H1 (cell line): ENCODE measurements around the gene CCDC18. TPM values are rescaled to one million over a fixed set of nuclear protein-coding genes. Genes with fewer than 3 reads are reported as not detected.

Experiments used
- CTCF ChIA-PET: fragments of 300-600 bp; sonication (Branson Sonifier 250); formaldehyde crosslinking; loops from one replicate; lab custom pipeline; 2021; ENCODE audit not compliant: partially characterized antibody; lab: Charles Lee
- POLR2A ChIA-PET: fragments of 300-600 bp; sonication (Branson Sonifier 250); formaldehyde crosslinking; loops from one replicate; lab custom pipeline; 2021; ENCODE audit warnings: inconsistent platforms; ENCODE audit not compliant: partially characterized antibody; lab: Charles Lee
- DNase-seq, 2 experiments: peaks; one replicate each; pipeline versions ENCODE4 v3.0.0 to v3.0.0-alpha.2; 2010 to 2022; ENCODE audit warnings: low spot score in 2 of 2, low read depth in 1 of 2, mixed read lengths in 1 of 2
- FAIRE-seq: peaks from 2 replicates; lab custom pipeline; 2011; peaks lifted over from hg19 to GRCh38; lab: Jason Lieb, UNC
- H2AFZ ChIP-seq: 2 replicates; pipeline ENCODE4 v1.8.1; 2012; ENCODE audit warnings: low read length, inconsistent platforms
- H2AK5ac ChIP-seq: 2 replicates; pipeline ENCODE4 v1.6.1; 2013; ENCODE audit warnings: low read depth, low read length
- H2BK120ac ChIP-seq: replicated peaks from 2 replicates; pipeline ENCODE3; 2013; ENCODE audit warnings: low read depth, low read length, inconsistent platforms
- H2BK12ac ChIP-seq: 2 replicates; pipeline ENCODE4 v1.6.1; 2013; ENCODE audit warnings: low read depth, low read length
- H2BK15ac ChIP-seq: 2 replicates; pipeline ENCODE4 v1.6.1; 2013; ENCODE audit warnings: low read length
- H2BK20ac ChIP-seq: 2 replicates; pipeline ENCODE4 v1.6.1; 2013; ENCODE audit warnings: low read length
- H2BK5ac ChIP-seq: 2 replicates; pipeline ENCODE4 v1.6.1; 2013; ENCODE audit warnings: low read depth, low read length
- H3K14ac ChIP-seq: 2 replicates; pipeline ENCODE4 v1.6.1; 2013; ENCODE audit warnings: inconsistent platforms; ENCODE audit not compliant: insufficient read length
- H3K18ac ChIP-seq: 2 replicates; pipeline ENCODE4 v1.6.1; 2013; ENCODE audit warnings: low read length; ENCODE audit errors: extremely low read depth
- H3K23ac ChIP-seq: 2 replicates; pipeline ENCODE4 v1.6.1; 2013; ENCODE audit warnings: inconsistent platforms; ENCODE audit not compliant: insufficient read length
- H3K23me2 ChIP-seq: 2 replicates; pipeline ENCODE4 v1.6.1; 2013; ENCODE audit warnings: low read depth, low read length
- H3K27ac ChIP-seq: 2 replicates; pipeline ENCODE4 v1.6.1; 2011; ENCODE audit warnings: low read depth, low read length, inconsistent platforms
- H3K27me3 ChIP-seq, 4 experiments: replicated peaks in 1 of 4; 1 replicate in 1 of 4; 2 replicates in 3 of 4; pipeline versions ENCODE4 v1.6.1 to v1.8.1; 2011 to 2013; ENCODE audit warnings: low read length in 3 of 4, mild to moderate bottlenecking in 3 of 4, inconsistent platforms in 2 of 4, mixed read lengths in 2 of 4, moderate library complexity in 1 of 4; ENCODE audit not compliant: control insufficient read depth in 3 of 4, insufficient read depth in 3 of 4; ENCODE audit errors: extremely low read depth in 1 of 4
- H3K36me3 ChIP-seq, 4 experiments: 2 replicates each; pipeline versions ENCODE4 v1.6.1 to v1.8.1; 2011 to 2013; ENCODE audit warnings: mild to moderate bottlenecking in 4 of 4, low read length in 3 of 4, moderate library complexity in 2 of 4, control low read depth in 1 of 4, inconsistent platforms in 1 of 4; ENCODE audit not compliant: insufficient read depth in 4 of 4, control insufficient read depth in 2 of 4
- H3K4ac ChIP-seq: replicated peaks from 2 replicates; pipeline ENCODE3; 2013; ENCODE audit warnings: low read length, low read depth, mixed read lengths, inconsistent platforms; ENCODE audit not compliant: insufficient read length
- H3K4me1 ChIP-seq, 4 experiments: replicated peaks in 1 of 4; 1 replicate in 1 of 4; 2 replicates in 3 of 4; pipeline versions ENCODE4 v1.6.1 to v1.8.1; 2011 to 2013; ENCODE audit warnings: low read length in 3 of 4, inconsistent platforms in 2 of 4, mixed read lengths in 1 of 4; ENCODE audit not compliant: insufficient read depth in 4 of 4, control insufficient read depth in 3 of 4
- H3K4me2 ChIP-seq, 2 experiments: 2 replicates each; pipeline versions ENCODE4 v1.6.1 to v1.8.1; 2011 to 2013; ENCODE audit warnings: low read depth in 2 of 2, low read length in 2 of 2, control low read depth in 1 of 2, inconsistent platforms in 1 of 2, mild to moderate bottlenecking in 1 of 2; ENCODE audit not compliant: insufficient read depth in 1 of 2
- H3K4me3 ChIP-seq, 4 experiments: fragments of 200-600, 300-600 bp in 1 of 4; sonication (generic), shearing (Covaris generic), sonication (Bioruptor Twin) in 1 of 4; 2 replicates each; pipeline versions ENCODE4 v1.5.1 to v1.8.1; 2011 to 2016; ENCODE audit warnings: low read length in 4 of 4, low read depth in 3 of 4, control low read depth in 2 of 4, inconsistent platforms in 2 of 4, mild to moderate bottlenecking in 2 of 4, mixed read lengths in 1 of 4, moderate library complexity in 1 of 4; ENCODE audit not compliant: insufficient read depth in 2 of 4; ENCODE audit errors: extremely low read depth in 1 of 4
- H3K56ac ChIP-seq: replicated peaks from 2 replicates; pipeline ENCODE3; 2013; ENCODE audit warnings: low read depth, mild to moderate bottlenecking, mixed read lengths, low read length, inconsistent platforms; ENCODE audit not compliant: insufficient read length
- H3K79me1 ChIP-seq: 2 replicates; pipeline ENCODE4 v1.6.1; 2013; ENCODE audit warnings: low read depth, low read length, control low read depth
- H3K79me2 ChIP-seq, 2 experiments: 2 replicates each; pipeline versions ENCODE4 v1.6.1 to v1.8.1; 2012 to 2013; ENCODE audit warnings: low read length in 2 of 2, mild to moderate bottlenecking in 2 of 2, inconsistent platforms in 1 of 2; ENCODE audit not compliant: insufficient read depth in 2 of 2, control insufficient read depth in 1 of 2
- H3K9ac ChIP-seq, 4 experiments: replicated peaks in 1 of 4; 1 replicate in 1 of 4; 2 replicates in 3 of 4; pipeline versions ENCODE4 v1.6.1 to v1.8.1; 2011 to 2013; ENCODE audit warnings: low read depth in 3 of 4, low read length in 3 of 4, control low read depth in 2 of 4, mild to moderate bottlenecking in 2 of 4, moderate library complexity in 2 of 4, inconsistent platforms in 1 of 4; ENCODE audit errors: extremely low read depth in 1 of 4
- H3K9me3 ChIP-seq, 2 experiments: 2 replicates each; pipeline versions ENCODE4 v1.6.1 to v1.8.1; 2012 to 2013; ENCODE audit warnings: mild to moderate bottlenecking in 2 of 2, moderate library complexity in 2 of 2, control low read depth in 1 of 2, inconsistent platforms in 1 of 2, low read depth in 1 of 2, low read length in 1 of 2, mixed read lengths in 1 of 2; ENCODE audit not compliant: insufficient read depth in 2 of 2
- H4K20me1 ChIP-seq, 2 experiments: replicated peaks in 1 of 2; 2 replicates each; pipeline versions ENCODE3 to v1.8.1; 2011 to 2013; ENCODE audit warnings: inconsistent platforms in 2 of 2, low read length in 2 of 2, mild to moderate bottlenecking in 1 of 2; ENCODE audit not compliant: insufficient read depth in 2 of 2, control insufficient read depth in 1 of 2
- H4K5ac ChIP-seq: 2 replicates; pipeline ENCODE4 v1.6.1; 2013; ENCODE audit warnings: low read length, low read depth, mixed read lengths, inconsistent platforms; ENCODE audit not compliant: insufficient read length
- H4K8ac ChIP-seq: 2 replicates; pipeline ENCODE4 v1.8.0; 2013; ENCODE audit warnings: mild to moderate bottlenecking, moderate library complexity, low read length, inconsistent platforms; ENCODE audit not compliant: insufficient read depth; ENCODE audit errors: extremely low read depth
- H4K91ac ChIP-seq: replicated peaks from 2 replicates; pipeline ENCODE3; 2013; ENCODE audit warnings: low read length, mixed read lengths, inconsistent platforms; ENCODE audit not compliant: insufficient read length
- BRCA1 ChIP-seq: IDR thresholded peaks from 2 replicates; pipeline ENCODE4 v1.6.1; 2012; ENCODE audit warnings: low read depth, low read length, improper control_type of control experiment
- EGR1 ChIP-seq: IDR thresholded peaks from 2 replicates; pipeline ENCODE4 v1.6.1; 2011; ENCODE audit warnings: low read depth, low read length, borderline replicate concordance
- PHF8 ChIP-seq: fragments of 200-600 bp; sonication (generic); conservative IDR thresholded peaks from 2 replicates; pipeline ENCODE4 v1.7.1; 2012; ENCODE audit warnings: low read depth, mild to moderate bottlenecking, inconsistent platforms, low read length, moderate library complexity
- TCF12 ChIP-seq: IDR thresholded peaks from 2 replicates; pipeline ENCODE4 v1.6.1; 2011; ENCODE audit warnings: low read depth, mild to moderate bottlenecking, low read length
- WGBS, 2 experiments: shearing (Covaris generic) in 1 of 2; methylation state at CpG; one replicate each; pipeline versions ENCODE4 v1.1.6 to v1.1.7; 2013 to 2015; ENCODE audit warnings: low lambda C conversion rate in 2 of 2, mixed read lengths in 2 of 2, inconsistent platforms in 1 of 2, low coverage in 1 of 2, missing lambda C conversion rate in 1 of 2; ENCODE audit not compliant: insufficient replicate concordance in 2 of 2, insufficient coverage in 1 of 2, insufficient read length in 1 of 2; ENCODE audit errors: extremely low coverage in 1 of 2, missing lambda C conversion rate in 1 of 2; 5-methylcytosine and 5-hydroxymethylcytosine counted together
- polyA plus RNA-seq, 7 experiments: library from polyadenylated mRNA; depleted of rRNA in 3 of 7; stranded (reverse) in 5 of 7; unstranded in 2 of 7; fragments of >200 nt in 5 of 7; fragments of 200-250 nt in 2 of 7; gene quantifications; 1 replicate in 5 of 7; 2 replicates in 1 of 7; 4 replicates in 1 of 7; pipeline versions ENCODE4 v1.2.1 to v1.2.3, GENCODE V29; 2011 to 2013; ENCODE audit warnings: missing spikeins in 2 of 7, mixed read lengths in 2 of 7
- total RNA-seq: library from RNA; stranded (reverse); fragmentation: NEBNext Ultra II Directional; extraction: Animal tissue kit (Norgen Biotek cat#: 25700); gene quantifications from 2 replicates; pipeline ENCODE4 v1.2.1, GENCODE V29; 2021

CCDC18 gene
- total and polyA plus RNA-seq, 2 of the 8 experiments (the other 6 are each of a cell fraction or from before 2014, with no cell fraction given) = 3.0 to 21.2 TPM

DNA sequence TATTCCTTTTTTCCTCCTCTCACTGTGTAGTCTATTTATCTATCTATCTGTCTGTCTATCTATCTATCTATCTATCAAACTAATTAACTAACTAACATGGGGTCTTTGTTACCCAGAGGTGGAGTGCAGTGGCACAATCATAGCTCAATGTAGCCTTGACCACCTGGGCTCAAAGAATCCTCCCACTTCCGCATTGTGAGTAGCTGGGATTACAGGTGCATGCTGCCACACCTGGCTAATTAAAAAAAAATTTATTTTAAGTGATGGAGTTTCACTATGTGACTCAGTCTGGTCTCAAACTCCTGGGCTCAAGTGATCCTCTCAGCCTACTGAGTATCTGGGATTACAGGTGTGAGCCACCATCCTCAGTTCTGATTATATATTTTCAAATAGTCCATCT, 71.4 kb downstream of the CCDC18 start:
- H3K9ac ChIP-seq = no peak overlapping the region
- no peak overlapping the region for H2BK12ac ChIP-seq
- FAIRE-seq (no peak), DNase-seq (no peak)
- WGBS, 2 experiments = 89% methylated on average over 1 of the region's 1 CpG; no CpG with 5 or more reads in 1 of the 2 experiments
- no peak overlapping the region for H2BK5ac ChIP-seq
- no peak overlapping the region for H4K8ac ChIP-seq
- no peak overlapping the region for H2BK20ac ChIP-seq
- no peak overlapping the region for H4K5ac ChIP-seq
- H2AFZ ChIP-seq = no peak overlapping the region
- H3K79me2 ChIP-seq = no peaks in the 10 kb centered on the region; a peak in 1 of 4 replicates
- H4K20me1 ChIP-seq = no peaks in the 10 kb centered on the region
- POLR2A ChIA-PET = no interaction called here
- no peak overlapping the region for H3K27ac ChIP-seq
- no peak overlapping the region for H2BK120ac ChIP-seq
- H3K9me3 ChIP-seq = no peaks in the 10 kb centered on the region
- H3K23ac ChIP-seq = no peak overlapping the region
- H3K4me2 ChIP-seq = no peak overlapping the region
- H3K4me1 ChIP-seq = no peaks in the 10 kb centered on the region
- CTCF ChIA-PET = interaction anchor here (0.7 kb wide), 1 partner anchor 53 kb away, joined by 4 read pairs; no protein-coding TSS in a partner anchor
- no peak overlapping the region for H3K4ac ChIP-seq
- no peak overlapping the region for H3K56ac ChIP-seq
- H3K23me2 ChIP-seq = no peaks in the 10 kb centered on the region
- H3K36me3 ChIP-seq = no peaks in the 10 kb centered on the region; a peak in 1 of 8 replicates
- no peaks in the 10 kb centered on the region for H3K79me1 ChIP-seq
- no peak overlapping the region for H3K14ac ChIP-seq
- no peak overlapping the region for H3K4me3 ChIP-seq
- H3K27me3 ChIP-seq = no peaks in the 10 kb centered on the region
- no peak overlapping the region for H3K18ac ChIP-seq
- no peak overlapping the region for H2AK5ac ChIP-seq
- H2BK15ac ChIP-seq = no peak overlapping the region
- no peak overlapping the region for H4K91ac ChIP-seq
- no peak for TF ChIP-seq BRCA1
- no peak for TF ChIP-seq EGR1
- TF ChIP-seq TCF12 = no peak
- no peak for TF ChIP-seq PHF8
